GM12865 (cell line): ENCODE data around the gene MBP.
"Not testable (repeated sequence)": the region's sequence is repeated elsewhere in the genome, so short reads cannot be mapped to it uniquely, and the experiment has no call there.

Source experiments
- DNase-seq: peaks from one replicate; pipeline ENCODE4 v3.0.0; 2010; ENCODE audit warnings: low read depth
- H3K4me3 ChIP-seq: 2 replicates; pipeline ENCODE4 v1.5.1; 2011; ENCODE audit warnings: mild to moderate bottlenecking, low read depth, low read length, control low read depth
- TF ChIP-seq, protein P1 (sequence below): IDR thresholded peaks from 2 replicates; pipeline ENCODE4 v1.5.1; 2011; ENCODE audit warnings: low read length, control low read depth, low read depth, inconsistent platforms; ENCODE audit not compliant: insufficient read depth; ENCODE audit errors: missing control alignments

The MBP gene

DNA sequence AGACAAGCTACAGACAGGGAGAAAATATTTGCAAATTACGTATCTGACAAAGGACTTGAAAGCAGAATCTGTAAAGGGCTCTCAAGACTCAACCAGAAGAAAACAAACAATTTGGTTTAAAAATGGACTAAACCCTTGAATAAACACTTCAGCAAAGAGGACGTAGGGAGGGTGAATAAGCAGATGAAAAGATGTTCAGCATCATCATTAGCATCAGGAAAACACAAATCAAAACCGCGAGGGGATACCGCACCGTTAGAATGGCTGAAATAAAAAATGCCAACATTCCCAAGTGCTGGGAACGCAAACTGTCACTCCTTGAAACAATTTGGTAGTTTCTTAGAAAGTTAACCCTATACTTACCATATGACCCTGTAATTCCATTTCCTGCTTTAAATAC, 136.7 kb downstream of the MBP start:
- H3K4me3 ChIP-seq = no peak overlapping the region
- TF ChIP-seq, protein P1, sequence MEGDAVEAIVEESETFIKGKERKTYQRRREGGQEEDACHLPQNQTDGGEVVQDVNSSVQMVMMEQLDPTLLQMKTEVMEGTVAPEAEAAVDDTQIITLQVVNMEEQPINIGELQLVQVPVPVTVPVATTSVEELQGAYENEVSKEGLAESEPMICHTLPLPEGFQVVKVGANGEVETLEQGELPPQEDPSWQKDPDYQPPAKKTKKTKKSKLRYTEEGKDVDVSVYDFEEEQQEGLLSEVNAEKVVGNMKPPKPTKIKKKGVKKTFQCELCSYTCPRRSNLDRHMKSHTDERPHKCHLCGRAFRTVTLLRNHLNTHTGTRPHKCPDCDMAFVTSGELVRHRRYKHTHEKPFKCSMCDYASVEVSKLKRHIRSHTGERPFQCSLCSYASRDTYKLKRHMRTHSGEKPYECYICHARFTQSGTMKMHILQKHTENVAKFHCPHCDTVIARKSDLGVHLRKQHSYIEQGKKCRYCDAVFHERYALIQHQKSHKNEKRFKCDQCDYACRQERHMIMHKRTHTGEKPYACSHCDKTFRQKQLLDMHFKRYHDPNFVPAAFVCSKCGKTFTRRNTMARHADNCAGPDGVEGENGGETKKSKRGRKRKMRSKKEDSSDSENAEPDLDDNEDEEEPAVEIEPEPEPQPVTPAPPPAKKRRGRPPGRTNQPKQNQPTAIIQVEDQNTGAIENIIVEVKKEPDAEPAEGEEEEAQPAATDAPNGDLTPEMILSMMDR = no peak
- no peak for DNase-seq

DNA sequence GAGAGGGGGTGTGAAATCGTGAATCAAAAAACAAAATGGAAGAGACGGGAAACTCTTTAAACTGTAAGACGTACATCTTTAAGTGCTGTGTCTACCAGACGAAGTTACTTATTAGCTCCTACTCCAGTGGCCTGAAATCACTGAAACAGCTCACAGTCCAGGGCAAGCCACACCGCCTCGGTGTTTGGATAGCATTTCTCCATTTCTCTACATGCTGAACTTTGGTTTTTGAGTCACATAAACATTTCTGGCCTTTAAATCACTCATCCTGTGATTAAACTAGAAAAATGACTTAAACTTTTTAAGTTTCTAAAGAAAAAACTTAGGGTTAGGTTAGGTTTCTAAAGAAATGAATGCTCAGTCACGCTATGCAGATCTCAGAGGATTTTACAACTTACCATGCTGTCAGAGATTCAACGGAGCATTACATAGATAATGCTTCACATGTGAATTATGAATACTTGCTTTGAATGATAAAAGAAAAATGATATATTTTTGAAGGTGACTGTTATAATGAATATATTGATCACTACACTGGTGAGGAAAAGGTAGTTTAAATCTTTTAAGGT, 138.4 kb downstream of the MBP start:
- no peak overlapping the region for H3K4me3 ChIP-seq
- TF ChIP-seq, protein P1 = no peak
- DNase-seq = no peak

DNA sequence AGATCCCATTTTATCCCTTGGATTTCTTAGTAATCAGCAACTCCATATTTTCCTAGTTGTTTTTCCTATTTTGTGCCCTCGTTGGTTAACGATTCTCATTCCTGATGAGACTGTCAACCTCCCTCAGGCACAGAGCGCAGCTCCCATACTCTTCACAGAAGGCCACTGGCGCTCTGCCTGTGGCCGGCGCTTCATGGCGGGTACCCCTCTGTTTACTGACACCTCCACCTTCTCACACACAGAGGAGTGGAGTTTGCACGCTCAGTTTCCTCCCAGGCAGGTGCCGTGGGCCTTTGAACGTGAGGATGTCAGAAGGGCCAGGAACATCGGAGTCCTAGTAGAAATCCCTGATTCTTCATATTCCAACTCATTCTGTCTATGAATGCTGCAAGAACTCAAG, 139.0 kb downstream of the MBP start:
- TF ChIP-seq, protein P1 = no peak
- DNase-seq = no peak
- no peak overlapping the region for H3K4me3 ChIP-seq

DNA sequence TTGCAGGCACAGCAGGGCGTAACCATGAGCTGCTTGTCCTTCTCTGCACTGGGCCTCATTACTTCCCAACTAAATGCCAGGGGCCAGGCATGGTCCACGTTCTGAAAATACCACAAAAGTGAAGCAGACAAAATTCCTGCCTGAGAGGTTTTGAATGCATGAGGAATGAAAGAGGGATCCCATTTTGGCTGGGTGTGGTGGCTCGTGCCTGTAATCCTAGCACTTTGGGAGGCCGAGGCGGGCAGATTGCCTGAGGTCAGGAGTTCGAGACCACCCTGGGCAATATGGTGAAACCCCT, 139.5 kb downstream of the MBP start:
- TF ChIP-seq, protein P1 = no peak
- DNase-seq = no peak
- H3K4me3 ChIP-seq = no peak overlapping the region

DNA sequence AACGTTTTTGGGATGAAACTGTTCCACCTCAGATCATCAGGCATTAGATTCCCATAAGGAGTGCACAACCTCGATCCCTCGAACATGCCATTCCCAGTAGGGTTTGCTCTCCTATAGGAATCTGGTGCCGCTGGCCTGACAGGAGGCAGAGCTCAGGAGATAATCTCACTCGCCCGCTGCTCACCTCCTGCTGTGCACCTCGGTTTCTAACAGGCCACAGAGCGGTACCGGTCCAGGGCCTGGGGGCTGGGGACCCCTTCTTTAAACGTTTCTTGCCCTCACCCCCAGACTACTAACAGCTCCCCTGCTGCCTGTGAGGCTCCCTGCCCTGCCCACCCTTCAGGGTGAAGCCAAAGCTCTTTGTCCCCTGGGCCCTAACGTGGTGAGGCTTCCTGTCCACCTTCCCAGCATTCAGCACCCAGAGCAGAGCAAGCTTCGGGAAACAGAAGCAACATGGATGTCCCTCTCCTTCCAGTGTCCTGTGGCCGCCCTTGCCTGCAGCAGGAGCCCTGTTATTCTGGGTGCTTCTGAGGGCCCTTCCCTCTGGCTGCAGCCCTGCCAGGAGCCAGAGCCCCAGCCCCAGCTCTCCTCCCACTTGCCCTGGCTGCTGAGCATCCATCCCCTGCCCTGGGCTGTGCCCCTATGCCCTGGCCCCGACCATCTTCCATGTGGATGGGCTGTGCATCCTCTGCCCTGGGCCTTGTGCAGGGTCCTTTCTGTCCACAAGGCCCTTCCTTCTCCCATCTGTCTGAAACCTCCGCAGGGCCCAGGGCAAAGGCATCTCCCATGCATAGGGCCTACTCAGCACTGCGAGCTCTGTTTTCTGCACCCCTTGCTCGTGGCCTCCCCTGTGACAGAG, 140.1 kb downstream of the MBP start:
- TF ChIP-seq, protein P1 = no peak
- no peak overlapping the region for H3K4me3 ChIP-seq
- DNase-seq = no peak

DNA sequence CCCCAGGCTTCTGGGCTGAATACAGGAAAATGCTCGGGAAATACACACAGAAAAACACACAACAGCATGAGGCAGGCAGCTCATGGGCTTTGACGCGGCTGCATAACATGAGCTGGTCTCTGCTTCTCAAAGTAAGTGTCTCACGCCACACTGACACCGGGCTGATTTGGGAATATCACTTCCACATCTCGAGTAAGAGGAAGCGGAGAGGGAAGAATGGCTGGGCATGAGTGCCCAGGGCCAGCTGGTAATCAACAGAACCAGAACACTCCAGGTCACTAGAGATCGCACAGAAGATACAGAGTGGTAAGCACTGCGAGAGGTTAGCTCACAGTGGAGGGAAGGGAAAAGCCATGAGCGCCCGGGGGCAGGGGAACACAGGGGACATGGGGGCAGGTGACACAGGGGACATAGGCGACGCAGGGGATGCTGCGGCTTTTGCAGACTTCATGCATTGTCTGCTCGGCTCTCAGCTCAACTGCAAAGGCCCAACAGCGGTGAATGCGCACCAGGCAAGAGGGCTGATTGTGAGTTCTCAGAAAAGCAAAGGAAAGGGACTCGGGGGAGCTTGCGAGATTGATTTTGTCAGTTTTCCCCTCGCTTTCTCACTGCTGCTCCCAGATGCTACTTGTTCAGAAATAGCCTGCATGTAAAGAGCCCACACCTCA, 141.4 kb downstream of the MBP start:
- DNase-seq = no peak
- TF ChIP-seq, protein P1 = no peak
- H3K4me3 ChIP-seq = no peak overlapping the region

DNA sequence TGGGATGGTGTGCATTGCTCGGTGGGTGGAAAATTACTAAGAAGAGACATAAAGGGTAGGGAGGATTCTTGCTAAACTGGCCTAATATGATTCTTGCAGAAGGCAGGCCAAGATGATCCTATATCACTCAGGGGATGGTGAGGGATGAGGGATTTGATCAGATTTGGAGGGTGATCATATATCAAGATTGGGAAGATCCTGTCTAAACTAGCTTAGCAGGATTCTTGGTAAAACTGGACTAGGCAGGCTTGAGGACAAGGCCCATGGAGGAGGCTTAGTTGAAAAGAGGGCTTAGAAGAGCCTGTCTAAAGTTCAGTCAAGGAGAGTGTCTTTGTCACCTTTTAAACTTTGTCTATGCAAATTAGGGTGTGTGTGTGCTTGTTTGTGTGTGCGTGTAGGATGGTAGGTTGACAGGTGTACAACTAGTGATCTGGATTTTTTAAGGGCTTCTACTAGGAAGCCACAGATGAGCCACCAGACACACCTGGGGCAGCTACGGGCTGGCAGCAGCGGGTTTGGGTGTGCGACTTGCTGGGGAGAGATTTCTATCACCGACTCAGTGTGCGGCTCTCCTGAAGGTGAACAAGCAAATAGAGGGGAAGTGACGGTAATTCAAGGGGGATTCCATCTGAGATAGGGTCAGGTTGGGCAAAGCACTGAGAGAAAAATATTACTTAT, 142.1 kb downstream of the MBP start:
- peak; percentile 32 for DNase-seq
- not testable (repeated sequence) for H3K4me3 ChIP-seq
